Measurements from ENCODE around the gene CYTH3.

The CYTH3 gene

DNA sequence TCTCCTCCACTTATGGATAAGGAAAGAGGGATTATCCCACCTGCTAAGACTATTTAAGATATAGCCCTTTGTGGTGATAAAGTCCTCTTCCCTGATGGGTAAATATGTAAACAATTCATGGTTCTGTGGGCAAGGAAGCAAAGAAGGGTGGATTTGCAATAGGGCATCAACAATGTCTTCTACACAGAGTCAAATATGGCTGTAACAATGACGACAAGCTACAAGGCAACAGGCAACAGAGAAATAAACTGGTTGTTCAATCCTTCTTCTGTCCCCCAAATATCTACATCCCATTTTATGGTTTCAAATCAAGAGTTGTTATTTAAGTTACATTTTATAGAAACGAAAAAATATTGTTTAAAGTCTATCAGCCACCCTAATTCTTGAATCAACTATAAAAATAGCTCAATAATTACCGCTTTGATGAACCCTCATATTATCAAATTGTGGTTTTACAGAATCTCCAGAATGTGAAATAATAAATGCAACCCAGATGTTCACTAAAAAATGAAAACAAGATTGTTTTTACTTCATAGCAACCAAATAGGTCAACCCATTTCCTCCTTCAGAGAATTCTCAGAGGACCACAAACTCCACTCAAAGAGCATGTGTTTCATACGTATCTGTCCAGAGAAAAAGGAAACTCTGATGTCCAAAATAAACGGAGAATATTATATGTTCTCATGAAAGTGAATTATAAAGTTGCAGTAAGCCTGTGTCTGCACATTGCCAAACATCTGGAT lies 13.8 kb downstream of the CYTH3 start:
- DNase-seq (ENCODE audit: low read depth in 1 of 2, low spot score in 1 of 2): no peak
- Histone ChIP-seq H3K27me3 (ENCODE audit: insufficient read depth, poor library complexity, severe bottlenecking) (no peaks in the 10 kb centered on the region), H3K27ac (replicated peaks) (peak overlapping the region; percentile 32; the same call in 1 of the 2 replicates), H3K4me3 (replicated peaks; ENCODE audit: insufficient read depth, low read length) (no peak overlapping the region)
- TF ChIP-seq GABPA (IDR thresholded peaks at IDR 0.05; ENCODE audit: low read depth) (no peak), SPI1 (IDR thresholded peaks at IDR 0.05; ENCODE audit: borderline replicate concordance, low read depth) (no peak), POLR2AphosphoS5 (IDR thresholded peaks at IDR 0.05; ENCODE audit: low read depth) (no peak)
- TF ChIP-seq, protein P1, sequence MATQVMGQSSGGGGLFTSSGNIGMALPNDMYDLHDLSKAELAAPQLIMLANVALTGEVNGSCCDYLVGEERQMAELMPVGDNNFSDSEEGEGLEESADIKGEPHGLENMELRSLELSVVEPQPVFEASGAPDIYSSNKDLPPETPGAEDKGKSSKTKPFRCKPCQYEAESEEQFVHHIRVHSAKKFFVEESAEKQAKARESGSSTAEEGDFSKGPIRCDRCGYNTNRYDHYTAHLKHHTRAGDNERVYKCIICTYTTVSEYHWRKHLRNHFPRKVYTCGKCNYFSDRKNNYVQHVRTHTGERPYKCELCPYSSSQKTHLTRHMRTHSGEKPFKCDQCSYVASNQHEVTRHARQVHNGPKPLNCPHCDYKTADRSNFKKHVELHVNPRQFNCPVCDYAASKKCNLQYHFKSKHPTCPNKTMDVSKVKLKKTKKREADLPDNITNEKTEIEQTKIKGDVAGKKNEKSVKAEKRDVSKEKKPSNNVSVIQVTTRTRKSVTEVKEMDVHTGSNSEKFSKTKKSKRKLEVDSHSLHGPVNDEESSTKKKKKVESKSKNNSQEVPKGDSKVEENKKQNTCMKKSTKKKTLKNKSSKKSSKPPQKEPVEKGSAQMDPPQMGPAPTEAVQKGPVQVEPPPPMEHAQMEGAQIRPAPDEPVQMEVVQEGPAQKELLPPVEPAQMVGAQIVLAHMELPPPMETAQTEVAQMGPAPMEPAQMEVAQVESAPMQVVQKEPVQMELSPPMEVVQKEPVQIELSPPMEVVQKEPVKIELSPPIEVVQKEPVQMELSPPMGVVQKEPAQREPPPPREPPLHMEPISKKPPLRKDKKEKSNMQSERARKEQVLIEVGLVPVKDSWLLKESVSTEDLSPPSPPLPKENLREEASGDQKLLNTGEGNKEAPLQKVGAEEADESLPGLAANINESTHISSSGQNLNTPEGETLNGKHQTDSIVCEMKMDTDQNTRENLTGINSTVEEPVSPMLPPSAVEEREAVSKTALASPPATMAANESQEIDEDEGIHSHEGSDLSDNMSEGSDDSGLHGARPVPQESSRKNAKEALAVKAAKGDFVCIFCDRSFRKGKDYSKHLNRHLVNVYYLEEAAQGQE (IDR thresholded peaks at IDR 0.05; ENCODE audit: insufficient replicate concordance, low read depth): no peak
- TF ChIP-seq, protein P2, sequence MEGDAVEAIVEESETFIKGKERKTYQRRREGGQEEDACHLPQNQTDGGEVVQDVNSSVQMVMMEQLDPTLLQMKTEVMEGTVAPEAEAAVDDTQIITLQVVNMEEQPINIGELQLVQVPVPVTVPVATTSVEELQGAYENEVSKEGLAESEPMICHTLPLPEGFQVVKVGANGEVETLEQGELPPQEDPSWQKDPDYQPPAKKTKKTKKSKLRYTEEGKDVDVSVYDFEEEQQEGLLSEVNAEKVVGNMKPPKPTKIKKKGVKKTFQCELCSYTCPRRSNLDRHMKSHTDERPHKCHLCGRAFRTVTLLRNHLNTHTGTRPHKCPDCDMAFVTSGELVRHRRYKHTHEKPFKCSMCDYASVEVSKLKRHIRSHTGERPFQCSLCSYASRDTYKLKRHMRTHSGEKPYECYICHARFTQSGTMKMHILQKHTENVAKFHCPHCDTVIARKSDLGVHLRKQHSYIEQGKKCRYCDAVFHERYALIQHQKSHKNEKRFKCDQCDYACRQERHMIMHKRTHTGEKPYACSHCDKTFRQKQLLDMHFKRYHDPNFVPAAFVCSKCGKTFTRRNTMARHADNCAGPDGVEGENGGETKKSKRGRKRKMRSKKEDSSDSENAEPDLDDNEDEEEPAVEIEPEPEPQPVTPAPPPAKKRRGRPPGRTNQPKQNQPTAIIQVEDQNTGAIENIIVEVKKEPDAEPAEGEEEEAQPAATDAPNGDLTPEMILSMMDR (IDR thresholded peaks at IDR 0.05; ENCODE audit: insufficient read depth, low read length): no peak

DNA sequence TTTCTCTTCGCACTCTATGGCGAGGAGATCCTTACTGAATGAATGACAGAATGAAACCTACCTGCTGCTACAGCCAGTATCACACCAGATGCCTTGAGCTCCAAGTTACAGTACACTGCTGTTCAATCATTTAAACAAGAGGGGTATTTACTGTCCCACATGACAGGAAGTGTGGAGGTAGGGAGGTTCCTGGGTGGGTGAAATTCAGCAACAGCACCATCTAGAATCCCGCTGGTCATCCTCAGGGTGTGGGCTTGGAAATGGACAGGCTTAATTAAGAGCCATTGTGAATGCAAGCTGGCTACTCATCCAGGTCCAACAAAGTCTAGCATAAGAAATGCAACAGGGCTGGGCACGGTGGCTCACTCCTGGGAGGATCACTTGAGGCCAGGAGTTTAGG lies 14.7 kb downstream of the CYTH3 start:
- H3K4me3 ChIP-seq (replicated peaks; ENCODE audit: insufficient read depth, low read length): no peak overlapping the region
- no peaks in the 10 kb centered on the region for H3K27me3 ChIP-seq (ENCODE audit: insufficient read depth, poor library complexity, severe bottlenecking)
- TF ChIP-seq, protein P2 (IDR thresholded peaks at IDR 0.05; ENCODE audit: insufficient read depth, low read length): no peak
- TF ChIP-seq GABPA (IDR thresholded peaks at IDR 0.05; ENCODE audit: low read depth) (no peak), SPI1 (IDR thresholded peaks at IDR 0.05; ENCODE audit: borderline replicate concordance, low read depth) (no peak), POLR2AphosphoS5 (IDR thresholded peaks at IDR 0.05; ENCODE audit: low read depth) (no peak)
- TF ChIP-seq, protein P1 (IDR thresholded peaks at IDR 0.05; ENCODE audit: insufficient replicate concordance, low read depth): no peak
- peak overlapping the region; percentile 11; the same call in 1 of the 2 replicates for H3K27ac ChIP-seq (replicated peaks)
- no peak for DNase-seq (ENCODE audit: low read depth in 1 of 2, low spot score in 1 of 2)

DNA sequence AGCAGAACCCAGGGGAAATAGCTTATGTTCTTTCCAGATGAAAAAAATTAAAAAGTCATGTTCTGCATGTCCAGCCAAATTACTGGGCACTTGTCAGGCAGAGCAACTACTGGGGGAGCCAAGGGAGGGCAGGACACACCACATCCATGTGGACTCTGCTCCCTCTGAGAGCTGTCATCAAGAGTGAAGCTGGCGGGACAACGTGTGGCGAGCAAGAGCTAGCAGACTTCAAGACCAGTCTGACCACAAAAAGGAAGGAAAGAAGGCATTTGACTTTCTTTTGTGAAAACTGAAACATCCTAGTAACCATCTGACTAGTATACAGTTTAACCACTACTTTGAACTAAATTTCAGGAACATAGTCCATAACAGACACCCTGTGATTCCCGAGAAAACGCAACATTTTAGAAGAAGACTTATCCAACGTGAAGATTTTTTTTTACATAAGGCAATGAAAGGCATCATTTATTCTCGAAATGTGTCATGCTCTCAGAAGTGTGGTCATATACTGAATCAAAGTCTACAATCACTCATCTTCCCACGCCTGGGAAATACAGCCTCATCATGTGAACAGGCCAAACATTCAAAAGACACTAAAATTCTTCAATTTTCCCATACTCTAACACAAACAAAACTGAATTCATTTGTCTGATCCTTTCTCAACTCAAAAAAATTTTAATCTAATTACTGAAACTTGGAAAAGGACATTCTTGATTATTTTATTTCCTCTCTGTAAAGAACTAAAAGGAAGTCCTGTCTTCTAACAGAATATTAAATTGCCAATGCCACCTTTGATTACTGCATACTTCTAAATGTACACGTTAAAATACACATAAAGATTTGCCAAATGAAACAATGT lies 15.5 kb downstream of the CYTH3 start:
- Histone ChIP-seq H3K27me3 (ENCODE audit: insufficient read depth, poor library complexity, severe bottlenecking) (no peaks in the 10 kb centered on the region), H3K4me3 (replicated peaks; ENCODE audit: insufficient read depth, low read length) (no peak overlapping the region), H3K27ac (replicated peaks) (peak overlapping the region; percentile 12; the same call in 1 of the 2 replicates)
- DNase-seq (ENCODE audit: low read depth in 1 of 2, low spot score in 1 of 2): peak; percentile 32 to 60
- TF ChIP-seq, protein P2 (IDR thresholded peaks at IDR 0.05; ENCODE audit: insufficient read depth, low read length): no peak
- no peak for TF ChIP-seq SPI1 (IDR thresholded peaks at IDR 0.05; ENCODE audit: borderline replicate concordance, low read depth)
- TF ChIP-seq, protein P1 (IDR thresholded peaks at IDR 0.05; ENCODE audit: insufficient replicate concordance, low read depth): no peak
- no peak for TF ChIP-seq POLR2AphosphoS5 (IDR thresholded peaks at IDR 0.05; ENCODE audit: low read depth)

All from HL-60 (cell line).